GM06990 (cell line): ENCODE measurements around the gene SLC7A14.

Experiments
- DNase-seq: peaks from one replicate; pipeline ENCODE4 v3.0.0-alpha.2; 2011; ENCODE audit not compliant: insufficient read length; ENCODE audit errors: extremely low read depth
- H3K27me3 ChIP-seq: replicated peaks from 2 replicates; pipeline ENCODE4 v1.6.0; 2011; ENCODE audit warnings: low read length; ENCODE audit not compliant: control insufficient read depth, insufficient read depth
- H3K36me3 ChIP-seq: 2 replicates; pipeline ENCODE4 v1.5.1; 2011; ENCODE audit warnings: low read length; ENCODE audit not compliant: control insufficient read depth, insufficient read depth
- H3K4me3 ChIP-seq: replicated peaks from 2 replicates; pipeline ENCODE4 v1.5.1; 2011; ENCODE audit warnings: low read depth, mild to moderate bottlenecking, control low read depth, low read length
- CTCF ChIP-seq: IDR thresholded peaks from 2 replicates; pipeline ENCODE4 v1.5.1; 2011; ENCODE audit warnings: low read length, control low read depth, mild to moderate bottlenecking, inconsistent platforms; ENCODE audit not compliant: insufficient read depth, poor library complexity, severe bottlenecking

The SLC7A14 gene

GRCh38 chr3:170531657-170532335, 54.1 kb downstream of the SLC7A14 start:
- H3K27me3 ChIP-seq: no peaks in the 10 kb centered on the region; the same call in 1 of the 2 replicates
- TF ChIP-seq CTCF: no peak
- H3K4me3 ChIP-seq: no peak overlapping the region
- no peaks in the 10 kb centered on the region for H3K36me3 ChIP-seq
- no peak for DNase-seq

- no peak for TF ChIP-seq CTCF
- H3K36me3 ChIP-seq: no peaks in the 10 kb centered on the region
- H3K4me3 ChIP-seq: no peak overlapping the region
- DNase-seq: no peak
- no peaks in the 10 kb centered on the region; the same call in 1 of the 2 replicates for H3K27me3 ChIP-seq
These were observed 54.8 kb downstream of the SLC7A14 start for GRCh38 chr3:170531054-170531453.

GRCh38 chr3:170529912-170530311, 56.0 kb downstream of the SLC7A14 start:
- no peaks in the 10 kb centered on the region; the same call in 1 of the 2 replicates for H3K27me3 ChIP-seq
- H3K4me3 ChIP-seq: no peak overlapping the region
- no peak for DNase-seq
- no peak for TF ChIP-seq CTCF
- H3K36me3 ChIP-seq: no peaks in the 10 kb centered on the region

- TF ChIP-seq CTCF: no peak
- Histone ChIP-seq H3K36me3 (no peaks in the 10 kb centered on the region), H3K27me3 (no peaks in the 10 kb centered on the region; the same call in 1 of the 2 replicates), H3K4me3 (no peak overlapping the region)
- DNase-seq: no peak
These were observed 56.5 kb downstream of the SLC7A14 start for GRCh38 chr3:170529346-170529745.

DNA sequence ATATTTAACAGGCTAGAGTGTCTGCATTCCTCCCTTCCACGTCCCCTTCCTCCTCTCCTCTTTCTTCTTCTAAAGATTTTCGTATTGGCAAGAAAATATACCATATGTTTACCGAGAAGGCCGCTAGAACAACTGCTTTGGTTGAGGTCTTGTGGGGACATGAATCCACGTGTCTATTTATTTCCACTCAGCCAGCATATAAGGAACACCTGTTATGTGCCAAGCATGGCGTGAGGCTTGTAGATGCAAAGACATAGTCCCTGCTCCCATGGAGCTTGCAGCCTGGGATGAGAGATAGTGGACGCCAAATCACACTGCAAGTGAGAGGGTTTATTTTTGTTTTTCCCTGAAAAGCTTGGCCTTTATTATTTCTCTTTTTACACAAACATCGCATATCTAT, 57.1 kb downstream of the SLC7A14 start:
- Histone ChIP-seq H3K4me3 (no peak overlapping the region), H3K27me3 (no peaks in the 10 kb centered on the region), H3K36me3 (no peaks in the 10 kb centered on the region)
- no peak for DNase-seq
- no peak for TF ChIP-seq CTCF

- no peaks in the 10 kb centered on the region for H3K27me3 ChIP-seq
- no peak overlapping the region for H3K4me3 ChIP-seq
- no peak for DNase-seq
- no peak for TF ChIP-seq CTCF
- H3K36me3 ChIP-seq: no peaks in the 10 kb centered on the region
These were observed 61.8 kb downstream of the SLC7A14 start for GRCh38 chr3:170524073-170524472.
